IMR-90 (cell line): ENCODE results near the gene PCDH12. TPM values are rescaled to one million over a fixed set of nuclear protein-coding genes. Genes with fewer than 3 reads are reported as not detected.

ENCODE experiments used
- ATAC-seq: fragments of 200-7000 bp; cut with Tn5 transposase; 2 replicates; pipeline ENCODE4 v1.9.1; 2020; ENCODE audit warnings: low read depth, mild to moderate bottlenecking, moderate library complexity
- BruUV-seq: library from RNA; stranded (reverse); fragments of 400-500 nt; replicated peaks from 2 replicates; lab custom pipeline; 2021; lab: Mats Ljungman, UMichigan
- CTCF ChIA-PET: fragments of 300-600 bp; formaldehyde crosslinking; extraction: SDS; loops from one replicate; lab custom pipeline; 2021; ENCODE audit warnings: antibody characterized with exemption; lab: Yijun Ruan, JAX
- POLR2A ChIA-PET: fragments of 300-600 bp; sonication (Branson Sonifier 250); formaldehyde crosslinking; loops from one replicate; lab custom pipeline; 2022; ENCODE audit warnings: antibody characterized with exemption; ENCODE audit not compliant: unreplicated experiment; lab: Charles Lee
- DNase-seq: peaks from one replicate; pipeline ENCODE4 v3.0.0; 2013
- H2AFZ ChIP-seq: replicated peaks from 2 replicates; pipeline ENCODE3; 2013; ENCODE audit warnings: low read length, mild to moderate bottlenecking; ENCODE audit not compliant: poor library complexity
- H2AK5ac ChIP-seq: 2 replicates; pipeline ENCODE4 v1.6.1; 2013; ENCODE audit warnings: low read depth, low read length, inconsistent platforms
- H2AK9ac ChIP-seq: replicated peaks from 2 replicates; pipeline ENCODE3; 2013; ENCODE audit warnings: mild to moderate bottlenecking, low read depth, low read length, moderate library complexity; ENCODE audit not compliant: poor library complexity
- H2BK120ac ChIP-seq: 2 replicates; pipeline ENCODE4 v1.6.1; 2013; ENCODE audit warnings: low read depth, low read length, inconsistent platforms
- H2BK15ac ChIP-seq: 3 replicates; pipeline ENCODE4 v1.6.1; 2013; ENCODE audit warnings: low read depth, low read length, inconsistent platforms
- H2BK20ac ChIP-seq: 2 replicates; pipeline ENCODE4 v1.6.1; 2013; ENCODE audit warnings: low read depth, mild to moderate bottlenecking, inconsistent platforms, low read length, moderate library complexity
- H2BK5ac ChIP-seq: 2 replicates; pipeline ENCODE4 v1.6.1; 2013; ENCODE audit warnings: mild to moderate bottlenecking, low read depth, low read length, inconsistent platforms; ENCODE audit not compliant: poor library complexity, severe bottlenecking
- H3K14ac ChIP-seq: replicated peaks from 2 replicates; pipeline ENCODE4 v1.6.1; 2013; ENCODE audit warnings: low read depth, low read length, inconsistent platforms
- H3K18ac ChIP-seq: 2 replicates; pipeline ENCODE4 v1.6.1; 2013; ENCODE audit warnings: low read depth, low read length, control low read depth
- H3K23ac ChIP-seq: 2 replicates; pipeline ENCODE4 v1.6.1; 2013; ENCODE audit warnings: low read depth, low read length, inconsistent platforms
- H3K27ac ChIP-seq: 2 replicates; pipeline ENCODE4 v1.5.1; 2013; ENCODE audit warnings: mild to moderate bottlenecking, control low read depth, low read length; ENCODE audit not compliant: insufficient read depth
- H3K27me3 ChIP-seq: 2 replicates; pipeline ENCODE4 v1.6.1; 2013; ENCODE audit warnings: low read length; ENCODE audit not compliant: control insufficient read depth, insufficient read depth
- H3K36me3 ChIP-seq: 2 replicates; pipeline ENCODE4 v1.6.1; 2013; ENCODE audit warnings: low read length, mixed read lengths; ENCODE audit not compliant: control insufficient read depth, insufficient read depth
- H3K4ac ChIP-seq: 2 replicates; pipeline ENCODE4 v1.6.1; 2013; ENCODE audit warnings: low read depth, low read length, inconsistent platforms
- H3K4me1 ChIP-seq: 2 replicates; pipeline ENCODE4 v1.6.1; 2013; ENCODE audit warnings: low read length, mixed read lengths; ENCODE audit not compliant: control insufficient read depth, insufficient read depth
- H3K4me2 ChIP-seq: 2 replicates; pipeline ENCODE4 v1.6.1; 2013; ENCODE audit warnings: low read depth, mild to moderate bottlenecking, control low read depth, low read length, moderate library complexity
- H3K4me3 ChIP-seq: 2 replicates; pipeline ENCODE4 v1.5.1; 2013; ENCODE audit warnings: low read depth, mild to moderate bottlenecking, control low read depth, low read length, moderate library complexity; ENCODE audit not compliant: insufficient read depth
- H3K56ac ChIP-seq: 2 replicates; pipeline ENCODE4 v1.6.1; 2013; ENCODE audit warnings: low read length, inconsistent platforms; ENCODE audit not compliant: insufficient read depth; ENCODE audit errors: extremely low read depth
- H3K79me1 ChIP-seq, 2 experiments: 2 replicates each; pipeline ENCODE4 v1.6.1; 2013; ENCODE audit warnings: low read length in 2 of 2, inconsistent platforms in 1 of 2, low read depth in 1 of 2
- H3K9ac ChIP-seq: 2 replicates; pipeline ENCODE4 v1.6.1; 2013; ENCODE audit warnings: low read depth, low read length, control low read depth
- H3K9me1 ChIP-seq: 2 replicates; pipeline ENCODE4 v1.6.1; 2013; ENCODE audit warnings: low read length, inconsistent platforms; ENCODE audit not compliant: insufficient read depth
- H3K9me3 ChIP-seq: 2 replicates; pipeline ENCODE4 v1.6.1; 2013; ENCODE audit warnings: low read length; ENCODE audit not compliant: control insufficient read depth, insufficient read depth
- H4K20me1 ChIP-seq: 2 replicates; pipeline ENCODE4 v1.6.1; 2013; ENCODE audit warnings: low read length, inconsistent platforms; ENCODE audit not compliant: insufficient read depth
- H4K5ac ChIP-seq: 2 replicates; pipeline ENCODE4 v1.6.1; 2013; ENCODE audit warnings: mild to moderate bottlenecking, low read depth, low read length, control low read depth
- H4K8ac ChIP-seq, 2 experiments: 2 replicates each; pipeline ENCODE4 v1.6.1; 2013; ENCODE audit warnings: low read depth in 2 of 2, low read length in 2 of 2, control low read depth in 1 of 2, inconsistent platforms in 1 of 2
- H4K91ac ChIP-seq: 2 replicates; pipeline ENCODE4 v1.6.1; 2013; ENCODE audit warnings: low read depth, low read length, inconsistent platforms; ENCODE audit not compliant: insufficient read depth
- CEBPB ChIP-seq: IDR thresholded peaks from 2 replicates; pipeline ENCODE4 v1.6.1; 2012; ENCODE audit warnings: low read depth, low read length, improper control_type of control experiment
- CHD1 ChIP-seq: IDR thresholded peaks from 2 replicates; pipeline ENCODE4 v1.6.1; 2012; ENCODE audit warnings: low read depth, low read length, improper control_type of control experiment
- CTCF ChIP-seq: conservative IDR thresholded peaks from 2 replicates; pipeline ENCODE4 v1.5.1; 2012; ENCODE audit warnings: mild to moderate bottlenecking, low read depth, low read length, improper control_type of control experiment
- ELK1 ChIP-seq: fragments of 150-350 bp; IDR thresholded peaks from 2 replicates; pipeline ENCODE4 v1.6.1; 2016; ENCODE audit warnings: low read depth, mild to moderate bottlenecking, low read length, moderate library complexity, borderline replicate concordance
- FOS ChIP-seq: fragments of 150-350 bp; IDR thresholded peaks from 2 replicates; pipeline ENCODE4 v1.6.1; 2016; ENCODE audit warnings: low read depth, low read length
- RAD21 ChIP-seq: IDR thresholded peaks from 2 replicates; pipeline ENCODE4 v1.6.1; 2012; ENCODE audit warnings: low read length, improper control_type of control experiment
- SMC3 ChIP-seq: fragments of 150-350 bp; IDR thresholded peaks from 2 replicates; pipeline ENCODE4 v1.6.1; 2016; ENCODE audit warnings: low read depth, mild to moderate bottlenecking, antibody characterized with exemption, low read length, moderate library complexity
- WGBS, 2 experiments: methylation state at CpG; one replicate each; pipeline versions ENCODE4 v1.1.5 to v1.1.7; 2013; ENCODE audit warnings: missing lambda C conversion rate in 2 of 2; ENCODE audit not compliant: insufficient read length in 1 of 2; ENCODE audit errors: extremely low coverage in 2 of 2; 5-methylcytosine and 5-hydroxymethylcytosine counted together
- dilution Hi-C: fragments of 300-500 bp; cut with HindIII; formaldehyde crosslinking; loops from one replicate; pipeline ENCODE4 v1.14.3; 2018; ENCODE audit warnings: low sequenced_read_pairs; ENCODE audit not compliant: unreplicated experiment
- in situ Hi-C: fragments of 300-500 bp; cut with MboI; formaldehyde crosslinking; loops from 3 replicates; pipeline ENCODE4 v1.14.3; 2019; ENCODE audit warnings: low sequenced_read_pairs, inconsistent platforms, mixed read lengths
- intact Hi-C: fragments of 100-400 bp; cut with micrococcal nuclease; formaldehyde crosslinking; loops from 2 replicates; pipeline ENCODE4 v1.10.0; 2022
- polyA plus RNA-seq, 3 experiments: library from polyadenylated mRNA; depleted of rRNA; stranded (reverse); fragments of >200 nt; gene quantifications; 2 replicates each; pipeline ENCODE4 v1.2.3, GENCODE V29; 2012; ENCODE audit warnings: low replicate concordance in 1 of 3
- total RNA-seq: library from RNA; depleted of rRNA; stranded (reverse); fragments of >200 nt; gene quantifications from 2 replicates; pipeline ENCODE4 v1.2.3, GENCODE V29; 2012

The PCDH12 gene
- total and polyA plus RNA-seq, 2 of the 4 experiments (the other 2 are of a cell fraction) = 0.02 to 0.18 TPM

- TF ChIP-seq SMC3 = no peak
- no peak for TF ChIP-seq CEBPB
- no peak for TF ChIP-seq CHD1
- TF ChIP-seq CTCF = no peak
- TF ChIP-seq RAD21 = no peak
- TF ChIP-seq ELK1 = no peak
- TF ChIP-seq FOS = no peak
- POLR2A ChIA-PET = no interaction called here
Observed at GRCh38 chr5:141903261-141903660, 54.7 kb downstream of the PCDH12 start.

More at GRCh38 chr5:141903261-141903660, 54.7 kb downstream of the PCDH12 start:
- Histone ChIP-seq H2BK20ac (no peak overlapping the region), H2AK9ac (no peak overlapping the region), H3K56ac (no peak overlapping the region), H2BK15ac (no peak overlapping the region), H3K9me3 (no peaks in the 10 kb centered on the region), H2AK5ac (no peak overlapping the region), H3K4me3 (no peak overlapping the region), H4K8ac (no peak overlapping the region), H2AFZ (no peak overlapping the region), H4K5ac (no peak overlapping the region), H3K9ac (no peak overlapping the region), H3K4me2 (no peak overlapping the region), H2BK120ac (no peak overlapping the region), H2BK5ac (no peak overlapping the region), H3K27ac (no peak overlapping the region), H4K20me1 (no peaks in the 10 kb centered on the region), H3K36me3 (no peaks in the 10 kb centered on the region), H3K4ac (no peak overlapping the region), H3K9me1 (no peaks in the 10 kb centered on the region), H3K14ac (no peak overlapping the region), H3K18ac (no peak overlapping the region), H4K91ac (no peak overlapping the region), H3K79me1 (no peaks in the 10 kb centered on the region), H3K27me3 (peaks cover 29% of the 10 kb centered on the region), H3K4me1 (no peaks in the 10 kb centered on the region), H3K23ac (no peak overlapping the region)
- 20% methylated on average over 1 of the region's 4 CpGs; no CpG with 5 or more reads in 1 of the 2 experiments for WGBS, 2 experiments
- DNase-seq (no peak), ATAC-seq (no peak)
- intact Hi-C loops = no loop called here
- dilution Hi-C loops = no loop called here
- in situ Hi-C loops = no loop called here
- CTCF ChIA-PET = interaction anchor here (0.6 to 1.7 kb wide), 3 partner anchors 211 to 417 kb away, joined by 3 to 4 read pairs (median 3); no protein-coding TSS in a partner anchor
- no TSS peak for BruUV-seq
